DMS 273 treated with DMSO at 0.1 percent for 48 hours (cell line): ENCODE data around the gene HEBP1.

ENCODE experiments used
- DNase-seq: peaks from one replicate; lab custom pipeline; 2025; lab: John Stamatoyannopoulos, UW

The HEBP1 gene

GRCh38 chr12:13023811-13024530 lies 23.9 kb upstream of the HEBP1 start:
- DNase-seq, result no peak

- no peak for DNase-seq
Measured at GRCh38 chr12:13022851-13023271, 22.8 kb upstream of the HEBP1 start.

- DNase-seq, result no peak
Measured at GRCh38 chr12:13011098-13011497, 11.0 kb upstream of the HEBP1 start.

GRCh38 chr12:13008741-13009380 lies 8.8 kb upstream of the HEBP1 start:
- DNase-seq, result no peak

GRCh38 chr12:13007496-13008233 lies 7.6 kb upstream of the HEBP1 start:
- no peak for DNase-seq

- DNase-seq, result no peak
Measured at GRCh38 chr12:13005649-13006048, 5.6 kb upstream of the HEBP1 start.

GRCh38 chr12:13004986-13005385 lies 4.9 kb upstream of the HEBP1 start:
- DNase-seq, result no peak

GRCh38 chr12:13004361-13004760 lies 4.3 kb upstream of the HEBP1 start:
- no peak for DNase-seq

GRCh38 chr12:13002301-13003097 lies 2.4 kb upstream of the HEBP1 start:
- no peak for DNase-seq

- no peak for DNase-seq
Measured at GRCh38 chr12:13001775-13002040, 1.6 kb upstream of the HEBP1 start.

- DNase-seq, result no peak
Measured at GRCh38 chr12:13000925-13001774, 1.1 kb upstream of the HEBP1 start.

GRCh38 chr12:13000616-13000924 lies 505 bp upstream of the HEBP1 start:
- no peak for DNase-seq

- DNase-seq, result no peak
Measured at GRCh38 chr12:12999271-12999958, 650 bp downstream of the HEBP1 start.

- no peak for DNase-seq
Measured at GRCh38 chr12:12998248-12998647, 1.8 kb downstream of the HEBP1 start.

GRCh38 chr12:12997734-12998133 lies 2.3 kb downstream of the HEBP1 start:
- no peak for DNase-seq

- DNase-seq, result no peak
Measured at GRCh38 chr12:12997156-12997555, 2.9 kb downstream of the HEBP1 start.

GRCh38 chr12:12996209-12996608 lies 3.9 kb downstream of the HEBP1 start:
- DNase-seq, result no peak

GRCh38 chr12:12995088-12995487 lies 5.0 kb downstream of the HEBP1 start:
- DNase-seq, result no peak

GRCh38 chr12:12993367-12993766 lies 6.7 kb downstream of the HEBP1 start:
- DNase-seq, result no peak

GRCh38 chr12:12992418-12993130 lies 7.5 kb downstream of the HEBP1 start:
- DNase-seq, result no peak
